OCI-LY7 (cell line): ENCODE data around the gene SPAG5.

Experiments
- EZH2phosphoT487 ChIP-seq: fragments of 200-600 bp; sonication (generic); IDR thresholded peaks from 2 replicates; pipeline ENCODE4 v1.6.1; 2018; ENCODE audit warnings: low read depth, borderline replicate concordance, mild to moderate bottlenecking, mixed run types, antibody characterized with exemption, low read length, moderate library complexity, mixed read lengths
- TF ChIP-seq, protein P1 (sequence below): fragments of 200-600 bp; sonication (generic); conservative IDR thresholded peaks from 2 replicates; pipeline ENCODE4 v1.5.1; 2014; ENCODE audit warnings: mild to moderate bottlenecking, antibody characterized with exemption, low read length, moderate library complexity, mixed read lengths

DNA sequence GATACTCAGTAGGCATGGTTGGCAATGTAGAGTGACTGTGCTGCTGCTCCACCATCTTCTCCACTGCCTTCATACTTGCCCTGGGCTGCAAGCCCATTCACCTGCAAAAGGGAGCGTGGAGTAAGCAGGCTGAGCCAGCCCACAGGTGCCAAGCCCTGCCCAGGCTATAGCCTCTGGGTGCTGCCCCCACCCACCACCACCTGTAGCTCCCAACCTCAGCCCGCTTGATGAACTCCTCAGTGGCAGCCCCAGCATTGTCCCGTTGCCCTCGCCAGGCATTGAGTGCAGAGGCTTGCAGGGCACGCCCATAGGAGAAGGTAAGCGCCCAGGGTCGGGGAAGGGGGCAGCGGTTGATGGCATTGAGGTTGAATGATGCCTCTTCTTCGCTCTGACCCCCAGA, 25.3 kb downstream of the SPAG5 start:
- no peak for TF ChIP-seq EZH2phosphoT487
- TF ChIP-seq, protein P1, sequence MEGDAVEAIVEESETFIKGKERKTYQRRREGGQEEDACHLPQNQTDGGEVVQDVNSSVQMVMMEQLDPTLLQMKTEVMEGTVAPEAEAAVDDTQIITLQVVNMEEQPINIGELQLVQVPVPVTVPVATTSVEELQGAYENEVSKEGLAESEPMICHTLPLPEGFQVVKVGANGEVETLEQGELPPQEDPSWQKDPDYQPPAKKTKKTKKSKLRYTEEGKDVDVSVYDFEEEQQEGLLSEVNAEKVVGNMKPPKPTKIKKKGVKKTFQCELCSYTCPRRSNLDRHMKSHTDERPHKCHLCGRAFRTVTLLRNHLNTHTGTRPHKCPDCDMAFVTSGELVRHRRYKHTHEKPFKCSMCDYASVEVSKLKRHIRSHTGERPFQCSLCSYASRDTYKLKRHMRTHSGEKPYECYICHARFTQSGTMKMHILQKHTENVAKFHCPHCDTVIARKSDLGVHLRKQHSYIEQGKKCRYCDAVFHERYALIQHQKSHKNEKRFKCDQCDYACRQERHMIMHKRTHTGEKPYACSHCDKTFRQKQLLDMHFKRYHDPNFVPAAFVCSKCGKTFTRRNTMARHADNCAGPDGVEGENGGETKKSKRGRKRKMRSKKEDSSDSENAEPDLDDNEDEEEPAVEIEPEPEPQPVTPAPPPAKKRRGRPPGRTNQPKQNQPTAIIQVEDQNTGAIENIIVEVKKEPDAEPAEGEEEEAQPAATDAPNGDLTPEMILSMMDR = no peak
